ENCODE results near the gene CD2. TPM values are rescaled to one million over a fixed set of nuclear protein-coding genes. Genes with fewer than 3 reads are reported as not detected.

CD2 gene
- total and polyA plus RNA-seq, 8 donors = 1.7 to 14.3 (median 3.9) TPM; not detected in 1

DNA sequence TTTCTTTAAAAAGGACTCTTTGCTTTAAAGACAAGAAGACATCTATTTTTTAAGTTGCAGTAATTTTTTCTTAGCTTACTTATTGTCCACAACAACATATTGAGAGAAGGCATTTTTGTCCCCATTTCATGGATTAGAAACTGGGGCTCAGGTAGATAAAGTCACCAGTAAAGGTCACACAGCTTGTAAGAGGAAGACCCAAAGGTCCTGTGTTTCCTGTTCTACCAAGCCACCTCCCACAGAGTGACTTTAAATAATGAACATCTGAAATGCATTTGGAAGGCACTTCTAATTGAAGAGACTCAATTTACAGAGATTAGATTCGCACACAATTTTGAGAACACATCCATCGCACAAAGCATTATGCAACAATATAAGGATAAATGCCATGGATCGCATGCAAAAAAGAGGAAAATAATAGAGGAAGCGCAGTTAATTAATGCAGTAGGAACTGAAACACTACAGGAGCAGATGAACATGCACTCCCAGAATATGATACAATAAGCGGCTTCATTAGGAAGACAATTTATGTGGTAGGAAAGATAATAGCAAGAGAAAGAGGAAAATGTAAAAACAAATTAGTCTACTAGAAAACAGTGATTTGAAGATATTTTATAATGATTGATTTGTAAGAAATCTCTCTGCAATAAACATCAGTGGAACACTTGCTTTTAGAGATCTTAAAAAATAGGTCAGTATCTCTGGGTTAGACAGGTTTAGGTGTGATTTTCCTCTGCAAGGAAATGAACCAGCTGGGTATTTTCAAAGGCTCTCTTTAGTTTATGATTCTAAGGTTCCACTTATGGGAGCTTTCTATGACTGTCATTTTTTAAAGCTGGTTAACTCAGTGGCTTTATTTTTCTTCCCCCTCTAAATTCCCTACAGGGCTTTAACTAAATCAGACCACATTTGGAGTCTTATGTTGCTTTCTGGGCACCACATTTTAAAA lies 27.1 kb upstream of the CD2 start:
- no peak overlapping the region for H3K27ac ChIP-seq
- H3K4me1 ChIP-seq = no peaks in the 10 kb centered on the region
- H3K9me3 ChIP-seq = no peaks in the 10 kb centered on the region
- TF ChIP-seq POLR2AphosphoS5 (IDR thresholded peaks at IDR 0.05) (no peak), POLR2A (IDR thresholded peaks at IDR 0.05) (no peak), EP300 (IDR thresholded peaks at IDR 0.05) (no peak)
- TF ChIP-seq, protein P1, sequence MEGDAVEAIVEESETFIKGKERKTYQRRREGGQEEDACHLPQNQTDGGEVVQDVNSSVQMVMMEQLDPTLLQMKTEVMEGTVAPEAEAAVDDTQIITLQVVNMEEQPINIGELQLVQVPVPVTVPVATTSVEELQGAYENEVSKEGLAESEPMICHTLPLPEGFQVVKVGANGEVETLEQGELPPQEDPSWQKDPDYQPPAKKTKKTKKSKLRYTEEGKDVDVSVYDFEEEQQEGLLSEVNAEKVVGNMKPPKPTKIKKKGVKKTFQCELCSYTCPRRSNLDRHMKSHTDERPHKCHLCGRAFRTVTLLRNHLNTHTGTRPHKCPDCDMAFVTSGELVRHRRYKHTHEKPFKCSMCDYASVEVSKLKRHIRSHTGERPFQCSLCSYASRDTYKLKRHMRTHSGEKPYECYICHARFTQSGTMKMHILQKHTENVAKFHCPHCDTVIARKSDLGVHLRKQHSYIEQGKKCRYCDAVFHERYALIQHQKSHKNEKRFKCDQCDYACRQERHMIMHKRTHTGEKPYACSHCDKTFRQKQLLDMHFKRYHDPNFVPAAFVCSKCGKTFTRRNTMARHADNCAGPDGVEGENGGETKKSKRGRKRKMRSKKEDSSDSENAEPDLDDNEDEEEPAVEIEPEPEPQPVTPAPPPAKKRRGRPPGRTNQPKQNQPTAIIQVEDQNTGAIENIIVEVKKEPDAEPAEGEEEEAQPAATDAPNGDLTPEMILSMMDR (IDR thresholded peaks at IDR 0.05) = no peak
- no peak for DNase-seq
- H3K27me3 ChIP-seq = no peaks in the 10 kb centered on the region
- H3K4me3 ChIP-seq = no peak overlapping the region
- no peaks in the 10 kb centered on the region for H3K36me3 ChIP-seq
- intact Hi-C loops (cut with DNase I; ENCODE audit: low total_unique reads) = no loop called here
- 85 to 94% (median 86%) methylated on average over 5 of the region's 5 CpGs for WGBS, 5 donors

DNA sequence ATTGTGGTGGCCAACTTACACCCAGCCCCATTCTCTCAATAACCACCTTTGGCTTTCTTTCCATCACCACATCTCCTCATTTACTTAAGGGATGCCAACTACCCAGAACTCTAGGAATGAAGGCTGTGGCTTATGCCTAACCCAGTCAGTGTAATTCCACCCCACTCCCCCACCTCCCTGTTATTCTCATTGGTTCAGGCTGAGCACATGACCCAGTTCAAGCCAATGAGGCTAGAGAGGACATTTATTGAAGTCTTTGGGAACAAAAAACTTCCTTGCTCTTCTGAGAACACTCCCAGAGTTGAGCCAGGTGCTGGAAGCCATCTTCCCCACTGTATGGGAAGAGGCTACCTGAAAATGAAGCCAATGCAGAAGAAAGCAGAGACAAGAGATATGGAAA lies 22.8 kb upstream of the CD2 start:
- DNase-seq = no peak
- no peak for TF ChIP-seq POLR2AphosphoS5 (IDR thresholded peaks at IDR 0.05)
- TF ChIP-seq, protein P1 (IDR thresholded peaks at IDR 0.05) = no peak
- no peak for TF ChIP-seq EP300 (IDR thresholded peaks at IDR 0.05)
- no peak for TF ChIP-seq POLR2A (IDR thresholded peaks at IDR 0.05)
- H3K27ac ChIP-seq = no peak overlapping the region
- no peaks in the 10 kb centered on the region for H3K4me1 ChIP-seq
- no peak overlapping the region for H3K4me3 ChIP-seq
- intact Hi-C loops (cut with DNase I; ENCODE audit: low total_unique reads) = no loop called here
- H3K36me3 ChIP-seq = no peaks in the 10 kb centered on the region
- H3K27me3 ChIP-seq = no peaks in the 10 kb centered on the region
- H3K9me3 ChIP-seq = no peaks in the 10 kb centered on the region

DNA sequence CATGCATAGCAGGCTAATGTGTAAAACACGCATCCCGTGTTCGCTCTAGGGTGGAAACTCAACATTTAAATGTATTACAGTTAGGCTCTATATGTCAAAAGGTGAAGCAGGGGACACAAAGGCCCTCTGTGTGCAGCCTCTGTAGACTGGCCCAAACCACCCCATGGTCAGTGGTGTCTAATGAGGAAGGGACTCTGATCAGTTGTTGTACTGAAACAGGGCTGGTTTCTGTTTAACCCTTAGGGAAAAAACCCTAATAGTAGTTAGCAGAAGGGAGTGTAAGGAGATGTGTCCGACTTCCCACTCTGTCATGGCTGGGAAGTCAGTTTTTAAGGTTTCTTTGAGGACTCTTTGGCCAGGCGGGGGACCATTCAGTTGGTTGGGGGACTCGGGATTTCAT lies 21.5 kb upstream of the CD2 start:
- 91 to 96% (median 93%) methylated on average over 6 of the region's 6 CpGs for WGBS, 5 donors
- Histone ChIP-seq H3K27me3 (no peaks in the 10 kb centered on the region), H3K27ac (no peak overlapping the region), H3K9me3 (no peaks in the 10 kb centered on the region), H3K36me3 (no peaks in the 10 kb centered on the region), H3K4me3 (no peak overlapping the region), H3K4me1 (no peaks in the 10 kb centered on the region)
- intact Hi-C loops (cut with DNase I; ENCODE audit: low total_unique reads) = no loop called here
- no peak for DNase-seq
- no peak for TF ChIP-seq POLR2A (IDR thresholded peaks at IDR 0.05)
- TF ChIP-seq POLR2AphosphoS5 (IDR thresholded peaks at IDR 0.05) = no peak
- no peak for TF ChIP-seq EP300 (IDR thresholded peaks at IDR 0.05)
- TF ChIP-seq, protein P1 (IDR thresholded peaks at IDR 0.05) = no peak

- intact Hi-C loops (cut with DNase I; ENCODE audit: low total_unique reads) = no loop called here
- 87 to 91% (median 90%) methylated on average over 5 of the region's 5 CpGs for WGBS, 5 donors
These were observed 20.5 kb upstream of the CD2 start for GRCh38 chr1:116733476-116734365.

More at GRCh38 chr1:116733476-116734365, 20.5 kb upstream of the CD2 start:
- Histone ChIP-seq H3K9me3 (no peaks in the 10 kb centered on the region), H3K4me1 (no peaks in the 10 kb centered on the region), H3K27me3 (no peaks in the 10 kb centered on the region), H3K4me3 (no peak overlapping the region), H3K36me3 (no peaks in the 10 kb centered on the region), H3K27ac (no peak overlapping the region)
- DNase-seq = no peak
- TF ChIP-seq POLR2A (IDR thresholded peaks at IDR 0.05) = no peak
- no peak for TF ChIP-seq EP300 (IDR thresholded peaks at IDR 0.05)
- TF ChIP-seq POLR2AphosphoS5 (IDR thresholded peaks at IDR 0.05) = no peak
- TF ChIP-seq, protein P1 (IDR thresholded peaks at IDR 0.05) = no peak

Measured in stomach (tissue), 9 donors.